Activated T-cell treated with anti-CD3 and anti-CD28 coated beads for 1 hour (primary cell): ENCODE measurements around the gene SERPINA12.
"Not testable (repeated sequence)": the region's sequence is repeated elsewhere in the genome, so short reads cannot be mapped to it uniquely, and the experiment has no call there.

Source experiments
- DNase-seq: peaks from one replicate; pipeline ENCODE4 v3.0.0-alpha.2; 2020; ENCODE audit warnings: low read depth

SERPINA12 gene

DNA sequence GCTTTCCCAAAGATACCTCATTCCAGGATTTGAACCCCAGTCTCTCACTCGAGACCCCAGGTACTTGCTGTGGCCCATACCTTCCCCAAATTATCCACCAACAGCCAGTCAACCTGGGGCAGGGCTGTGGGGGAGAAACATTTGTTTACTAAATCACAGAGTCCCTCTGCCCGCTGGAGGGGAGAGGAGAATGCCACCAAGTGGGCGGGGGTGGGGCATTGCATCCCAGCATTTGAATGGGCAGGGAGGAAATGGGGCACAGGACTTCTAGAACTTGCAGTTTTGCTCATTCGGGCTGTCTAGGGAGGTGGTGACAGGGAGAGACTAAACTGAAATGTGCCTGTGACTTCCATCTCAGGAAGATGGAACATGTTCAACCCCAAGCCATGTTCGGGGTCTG is 22.4 kb downstream of the SERPINA12 start:
- DNase-seq: no peak

DNA sequence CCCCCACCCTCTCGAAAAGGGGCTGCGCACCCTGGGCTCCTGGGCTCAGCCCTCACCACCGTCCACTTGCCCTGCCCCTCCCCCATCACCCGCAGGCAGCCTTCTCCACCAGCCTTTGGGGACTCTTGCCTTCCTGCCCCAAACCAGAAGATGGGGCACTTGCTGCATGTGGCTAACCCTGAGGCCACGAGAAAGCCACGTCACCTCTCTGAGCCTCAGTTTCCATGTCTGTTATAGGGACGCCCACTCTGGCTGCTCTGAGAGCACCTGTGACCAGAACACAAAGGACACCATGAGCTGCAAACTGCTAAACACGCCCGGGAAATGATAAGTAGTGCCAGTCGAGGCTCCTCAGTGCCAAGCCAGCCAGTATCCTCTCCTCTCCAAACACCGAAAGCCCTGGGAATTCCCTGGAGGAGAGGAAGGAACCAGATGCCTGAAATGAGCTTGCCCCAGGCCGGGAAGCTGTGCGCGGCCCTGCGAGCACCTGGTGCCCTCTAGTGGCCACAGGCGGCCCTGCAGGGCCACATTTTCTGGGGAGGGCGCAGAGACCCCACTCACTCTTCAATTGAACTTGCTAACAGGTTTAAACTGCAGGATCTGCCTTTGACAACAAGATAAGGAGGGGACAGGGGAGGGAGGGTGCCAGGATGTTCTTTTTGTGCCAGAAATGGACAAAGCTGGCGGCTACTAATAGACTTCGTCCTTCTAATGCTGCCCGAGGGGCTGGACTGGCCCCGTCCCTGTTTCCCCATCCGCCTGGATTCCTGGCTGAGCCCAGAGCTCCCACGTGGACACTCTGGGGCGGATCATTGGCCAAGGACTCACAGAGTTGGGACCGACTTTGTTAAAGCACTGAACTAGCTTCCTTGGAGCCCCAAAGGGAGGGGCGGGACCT is 23.1 kb downstream of the SERPINA12 start:
- peak; percentile 34 for DNase-seq

DNA sequence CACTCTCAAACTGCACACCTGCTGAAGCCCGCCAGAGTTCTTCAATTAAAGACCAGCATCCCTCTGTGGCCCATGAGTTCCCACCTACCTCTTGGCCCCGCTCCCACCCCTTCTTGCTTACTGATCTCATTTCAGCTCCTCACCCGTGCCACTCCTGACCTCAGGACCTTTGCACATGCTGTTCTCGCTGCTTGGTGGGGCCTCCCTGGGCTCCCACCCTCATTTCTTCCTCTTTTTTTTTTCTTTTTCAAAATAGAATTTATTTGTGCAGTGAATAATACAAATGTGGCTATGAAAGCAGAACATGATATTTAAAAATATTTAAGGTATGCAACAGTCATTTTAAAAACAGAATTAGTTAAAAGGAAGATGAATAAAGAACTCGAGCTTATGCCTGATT is 24.8 kb downstream of the SERPINA12 start:
- no peak for DNase-seq

DNA sequence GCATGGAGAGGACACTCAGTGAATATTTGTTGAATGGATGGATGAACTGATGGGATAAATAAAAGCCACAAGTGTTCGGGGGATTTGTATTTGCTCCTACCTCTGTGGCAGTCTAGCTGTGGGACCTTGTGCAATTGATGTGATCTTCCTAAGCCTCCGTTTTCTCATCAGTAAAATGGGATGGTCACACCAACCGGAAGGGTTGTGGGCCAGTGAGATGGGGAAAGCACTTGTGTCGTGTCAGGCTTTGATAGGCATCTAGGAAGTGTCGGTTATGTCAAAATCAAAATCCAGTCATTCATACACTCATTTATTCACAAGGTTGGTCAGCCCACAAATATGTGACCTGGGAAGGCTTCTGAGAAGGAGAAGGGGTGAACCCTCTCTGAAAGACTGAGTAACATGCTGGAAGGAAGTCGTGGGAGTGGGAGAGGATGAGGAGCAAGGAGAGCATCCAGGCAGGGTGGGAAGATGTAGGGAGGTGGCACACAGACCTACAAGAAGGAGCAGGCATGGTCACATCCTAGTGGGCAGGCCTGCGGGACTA is 25.5 kb downstream of the SERPINA12 start:
- DNase-seq: no peak

DNA sequence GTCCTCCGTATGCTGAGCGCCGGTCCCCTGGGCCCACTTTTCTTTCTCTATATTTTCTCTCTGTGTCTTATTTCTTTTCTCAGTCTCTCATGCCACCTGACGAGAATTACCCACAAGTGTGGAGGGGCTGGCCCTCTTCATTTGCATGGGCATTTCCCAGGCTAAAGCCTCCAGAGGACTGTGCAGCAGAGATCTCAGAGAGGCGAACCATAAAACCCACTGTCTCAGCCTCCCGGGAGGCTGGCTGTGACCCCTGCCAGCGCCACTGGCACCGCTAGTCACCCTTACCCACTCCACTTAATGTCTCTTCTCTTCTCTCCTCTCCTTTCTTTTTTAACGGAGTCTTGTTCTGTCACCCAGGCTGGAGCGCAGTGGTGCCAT is 26.2 kb downstream of the SERPINA12 start:
- DNase-seq: no peak

DNA sequence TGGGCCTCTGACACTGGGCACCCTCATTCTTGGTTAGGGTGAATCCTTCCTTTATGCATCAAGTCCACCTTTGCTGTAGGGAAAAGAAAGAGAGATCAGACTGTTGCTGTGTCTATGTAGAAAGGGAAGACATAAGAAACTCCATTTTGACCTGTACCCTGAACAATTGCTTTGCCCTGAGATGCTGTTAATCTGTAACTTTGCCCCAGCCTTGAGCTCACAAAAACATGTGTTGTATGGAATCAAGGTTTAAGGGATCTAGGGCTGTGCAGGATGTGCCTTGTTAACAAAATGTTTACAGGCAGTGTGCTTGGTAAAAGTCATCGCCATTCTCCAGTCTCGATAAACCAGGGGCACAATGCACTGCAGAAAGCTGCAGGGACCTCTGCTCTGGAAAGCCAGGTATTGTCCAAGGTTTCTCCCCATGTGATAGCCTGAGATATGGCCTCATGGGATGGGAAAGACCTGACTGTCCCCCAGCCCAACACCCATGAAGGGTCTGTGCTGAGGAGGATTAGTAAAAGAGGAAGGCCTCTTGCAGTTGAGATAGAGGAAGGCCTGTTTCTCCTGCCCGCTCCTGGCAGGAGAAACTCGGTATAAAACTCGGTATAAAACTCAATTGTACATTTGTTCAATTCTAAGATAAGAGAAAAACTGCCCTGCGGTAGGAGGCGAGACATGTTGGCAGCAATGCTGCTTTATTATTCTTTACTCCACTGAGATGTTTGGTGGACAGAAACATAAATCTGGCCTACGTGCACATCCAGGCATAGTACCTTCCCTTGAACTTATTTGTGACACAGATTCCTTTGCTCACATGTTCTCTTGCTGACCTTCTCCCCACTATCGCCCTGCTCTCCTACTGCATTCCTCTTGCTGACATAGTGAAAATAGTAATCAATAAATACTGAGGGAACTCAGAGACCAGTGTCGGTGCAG is 26.9 kb downstream of the SERPINA12 start:
- DNase-seq: not testable (repeated sequence)

DNA sequence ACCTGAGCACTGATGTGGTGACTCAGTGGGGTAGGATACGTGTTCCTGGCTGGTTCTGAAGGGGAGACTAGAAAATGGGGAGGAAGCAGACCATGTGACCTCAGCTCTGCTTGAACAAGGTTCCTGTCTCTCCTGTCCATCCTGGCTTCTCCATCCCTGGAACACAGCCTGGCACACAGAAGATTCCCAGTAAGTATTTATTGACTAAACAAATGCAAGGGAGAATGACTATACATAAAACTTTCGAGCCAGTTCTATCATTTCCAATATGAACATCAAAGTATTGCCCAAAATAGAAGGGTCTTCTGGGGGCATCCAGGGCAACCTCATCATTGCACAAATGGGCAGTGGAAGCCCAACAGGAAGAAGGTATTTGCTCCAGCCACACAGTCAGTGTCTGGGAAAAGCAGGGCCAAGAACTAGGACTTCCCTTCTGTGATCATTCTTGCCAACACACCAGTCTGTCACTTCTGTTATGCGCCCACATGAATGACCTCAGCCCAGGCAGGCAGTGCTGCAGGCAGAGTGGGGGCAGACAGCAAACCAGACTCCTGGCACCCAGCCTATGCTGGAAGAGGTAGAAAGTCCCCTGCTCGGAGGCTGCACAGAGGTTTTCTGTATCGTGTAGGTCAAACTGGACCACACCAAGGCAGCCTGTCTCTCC is 27.7 kb downstream of the SERPINA12 start:
- DNase-seq: no peak

DNA sequence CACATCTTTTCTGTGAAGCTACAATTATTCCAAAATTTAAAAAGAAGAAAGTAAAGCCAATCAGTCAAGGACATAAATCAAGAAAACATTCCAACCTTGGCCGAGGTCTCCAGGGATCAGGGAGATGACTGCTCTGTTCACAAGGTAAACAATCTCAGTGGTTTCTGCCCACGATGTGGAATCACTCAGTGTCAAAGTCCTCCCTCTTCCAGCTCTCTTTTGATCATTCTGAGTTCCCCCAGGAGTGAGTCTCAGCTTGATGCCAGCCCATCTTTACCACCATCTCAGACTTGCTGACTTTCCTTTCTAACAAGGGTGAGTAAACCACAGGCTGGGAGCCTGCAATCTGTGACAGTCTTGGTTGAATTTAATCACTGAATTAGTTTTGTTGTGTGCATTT is 28.5 kb downstream of the SERPINA12 start:
- no peak for DNase-seq

DNA sequence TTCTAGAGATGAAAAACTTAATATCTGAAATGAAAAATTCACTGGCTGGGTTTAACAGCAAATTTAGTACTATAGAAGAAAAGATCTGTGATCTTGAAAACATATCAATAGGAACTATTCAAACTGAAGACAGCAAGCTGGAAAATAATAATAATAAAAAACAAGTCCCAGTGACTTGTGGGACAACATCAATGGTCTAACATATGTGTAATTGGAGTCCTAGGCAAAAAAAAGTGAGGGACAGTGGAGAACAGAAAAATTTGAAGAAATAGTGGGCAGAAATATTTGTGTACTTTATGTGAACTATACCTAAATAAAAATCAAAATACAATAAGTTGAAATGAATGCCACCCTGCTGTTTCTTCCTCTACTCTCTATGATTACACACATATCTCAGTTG is 30.8 kb downstream of the SERPINA12 start:
- no peak for DNase-seq

DNA sequence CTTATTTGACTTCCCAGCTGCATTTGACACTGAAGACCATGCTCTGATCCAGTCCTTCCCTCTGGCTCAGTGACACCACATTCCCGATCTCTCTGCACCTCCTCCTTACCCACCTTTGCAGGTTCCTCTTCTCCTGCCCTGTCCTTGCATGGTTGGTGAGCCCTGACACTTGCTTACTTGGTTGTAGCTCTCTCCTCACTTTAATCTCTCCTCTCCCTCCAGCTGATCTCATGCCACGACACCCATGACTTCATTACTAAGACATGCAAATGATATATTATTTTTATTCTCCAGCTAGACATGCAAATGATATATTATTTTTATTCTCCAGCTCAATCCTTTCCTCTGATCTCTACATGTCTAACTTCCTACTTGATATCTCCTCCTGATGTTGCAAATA is 33.2 kb downstream of the SERPINA12 start, which contains the start of gene SERPINA9:
Gene SERPINA9, minus strand, starts transcription at position 175 of the 400 bp plus-strand sequence. CDS start 6,357 bp downstream, outside the sequence.
- no peak for DNase-seq

DNA sequence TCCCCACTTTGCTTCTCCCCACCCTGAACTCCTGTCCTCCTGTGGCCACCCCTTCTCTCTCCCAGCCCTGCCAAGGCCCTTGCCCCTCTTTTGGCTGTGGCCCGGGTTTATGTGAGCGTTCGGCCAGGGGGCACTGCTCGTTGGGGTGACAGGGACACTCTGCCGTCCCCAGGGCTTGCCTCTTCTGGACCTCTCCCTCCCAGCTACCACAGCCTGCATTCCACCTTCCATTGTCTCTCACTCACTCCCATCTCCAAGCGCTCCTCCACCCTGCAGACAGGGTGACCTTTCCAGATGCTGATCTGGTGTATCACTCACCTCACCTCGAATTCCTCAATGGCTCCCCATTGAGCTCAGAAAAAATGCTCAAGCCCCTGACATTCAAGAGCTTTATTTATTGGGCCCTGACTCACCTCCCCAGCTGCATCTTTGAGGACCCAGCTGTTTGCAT is 34.7 kb downstream of the SERPINA12 start:
- DNase-seq: no peak

DNA sequence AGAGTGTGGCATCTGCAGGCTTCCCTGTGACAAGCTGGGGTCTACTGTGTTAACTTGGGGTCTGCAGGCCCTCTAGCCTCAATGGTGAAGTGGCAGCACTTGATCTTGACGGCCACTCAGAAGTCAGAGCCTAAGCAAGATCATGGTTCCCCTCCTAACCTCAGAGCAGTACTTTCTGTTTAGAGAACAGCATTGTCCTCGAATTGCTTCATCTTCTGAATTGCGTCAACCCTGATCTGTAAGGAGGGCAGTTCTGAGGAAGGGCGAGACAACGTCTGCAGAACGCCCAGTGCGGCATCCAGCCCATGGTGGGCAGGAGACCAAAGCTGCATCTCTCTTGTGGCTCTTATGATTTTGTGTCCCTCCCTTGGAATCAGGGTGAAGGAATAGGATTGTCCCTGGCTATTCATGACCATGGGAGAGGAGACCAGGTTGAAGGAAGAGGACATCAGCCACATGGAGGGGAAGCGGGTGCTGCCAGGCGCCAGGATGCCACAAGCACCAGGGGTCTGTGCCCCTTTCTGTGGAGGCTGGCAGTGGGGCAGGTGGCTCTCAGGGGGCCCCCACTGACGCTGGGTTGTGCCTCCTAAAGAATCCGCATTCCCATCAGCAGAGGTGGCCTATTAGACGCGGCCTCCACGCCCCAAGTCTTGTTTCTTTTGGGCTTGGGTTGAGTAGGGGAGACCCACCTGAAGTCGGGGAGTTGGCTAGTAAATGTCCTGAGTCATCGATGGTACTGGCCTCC is 35.4 kb downstream of the SERPINA12 start:
- DNase-seq: no peak

DNA sequence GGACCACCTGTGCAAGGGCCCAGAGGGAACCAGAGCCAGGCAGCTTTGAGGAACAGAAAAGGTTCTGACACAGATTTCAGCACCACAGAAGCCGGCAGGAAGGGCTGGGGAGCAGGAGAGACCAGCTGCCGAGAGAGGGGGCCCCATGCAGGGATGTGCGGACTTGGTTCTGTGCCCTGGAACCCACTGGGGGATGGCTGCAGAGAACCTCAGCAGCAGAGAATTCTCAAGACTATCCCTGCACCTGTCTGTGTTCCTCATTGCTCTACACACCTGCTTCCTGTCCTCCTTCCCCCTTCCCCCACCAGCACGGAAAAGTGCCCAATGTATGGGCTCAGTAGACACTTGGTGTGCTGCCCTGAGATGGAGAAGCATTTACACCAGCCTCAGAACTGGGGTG is 36.4 kb downstream of the SERPINA12 start:
- DNase-seq: no peak

DNA sequence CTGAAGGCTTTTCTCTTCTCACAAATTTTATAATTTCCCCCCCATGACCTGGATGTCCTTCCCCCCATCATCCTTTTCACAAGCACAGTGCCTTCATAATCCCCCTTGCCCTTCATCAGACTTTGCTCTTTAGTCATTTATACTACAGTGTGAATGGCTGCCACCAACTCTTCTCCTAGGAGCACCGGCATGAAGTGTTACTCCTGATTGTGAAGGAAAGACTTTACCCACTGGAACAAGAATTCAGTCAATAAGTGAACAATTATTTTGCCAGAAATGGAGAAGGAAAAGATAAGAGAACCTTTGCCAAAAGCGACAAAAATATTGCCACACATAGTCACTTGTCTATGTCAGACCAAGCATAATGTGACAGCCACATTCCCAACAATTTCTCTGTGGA is 38.2 kb downstream of the SERPINA12 start:
- DNase-seq: no peak

DNA sequence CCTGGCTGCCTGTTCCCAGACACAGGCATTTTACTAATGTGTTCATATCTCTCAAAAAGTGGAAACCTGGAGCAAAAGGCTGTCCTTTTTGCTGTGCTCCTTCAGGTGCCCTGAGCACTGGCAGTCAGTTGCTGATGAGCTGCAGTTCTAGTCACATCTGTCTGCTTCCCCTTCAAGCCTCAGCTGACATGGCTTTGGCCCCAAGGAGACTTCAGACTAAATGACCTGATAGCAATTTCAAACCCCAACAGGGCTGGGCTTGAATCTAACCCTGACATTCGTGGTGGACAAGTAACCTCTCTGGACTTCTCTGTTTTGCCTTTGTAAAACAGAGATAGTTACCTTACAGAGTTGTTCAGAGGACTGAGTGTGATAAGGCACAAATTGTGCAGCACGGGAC is 39.0 kb downstream of the SERPINA12 start:
- DNase-seq: no peak

DNA sequence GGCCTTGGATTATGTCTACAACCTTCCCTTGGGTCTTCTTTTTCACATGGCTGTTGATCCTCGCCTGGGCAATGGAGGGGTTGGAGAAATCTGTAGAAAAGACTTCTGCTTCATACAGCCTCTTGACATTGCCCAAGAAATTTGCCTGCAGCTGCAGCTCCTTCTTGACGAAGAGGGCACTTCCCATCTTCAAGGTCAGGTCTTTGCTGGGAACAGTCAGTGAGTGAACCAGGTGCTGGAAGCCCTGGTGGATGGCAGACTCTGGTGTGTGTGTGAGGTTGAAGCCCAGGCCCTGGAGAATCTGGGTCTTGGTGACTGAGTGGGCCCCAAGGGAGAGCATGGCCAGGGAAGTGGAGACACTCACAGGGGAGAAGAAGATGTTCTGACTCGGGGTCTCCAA is 40.0 kb downstream of the SERPINA12 start:
- DNase-seq: no peak

DNA sequence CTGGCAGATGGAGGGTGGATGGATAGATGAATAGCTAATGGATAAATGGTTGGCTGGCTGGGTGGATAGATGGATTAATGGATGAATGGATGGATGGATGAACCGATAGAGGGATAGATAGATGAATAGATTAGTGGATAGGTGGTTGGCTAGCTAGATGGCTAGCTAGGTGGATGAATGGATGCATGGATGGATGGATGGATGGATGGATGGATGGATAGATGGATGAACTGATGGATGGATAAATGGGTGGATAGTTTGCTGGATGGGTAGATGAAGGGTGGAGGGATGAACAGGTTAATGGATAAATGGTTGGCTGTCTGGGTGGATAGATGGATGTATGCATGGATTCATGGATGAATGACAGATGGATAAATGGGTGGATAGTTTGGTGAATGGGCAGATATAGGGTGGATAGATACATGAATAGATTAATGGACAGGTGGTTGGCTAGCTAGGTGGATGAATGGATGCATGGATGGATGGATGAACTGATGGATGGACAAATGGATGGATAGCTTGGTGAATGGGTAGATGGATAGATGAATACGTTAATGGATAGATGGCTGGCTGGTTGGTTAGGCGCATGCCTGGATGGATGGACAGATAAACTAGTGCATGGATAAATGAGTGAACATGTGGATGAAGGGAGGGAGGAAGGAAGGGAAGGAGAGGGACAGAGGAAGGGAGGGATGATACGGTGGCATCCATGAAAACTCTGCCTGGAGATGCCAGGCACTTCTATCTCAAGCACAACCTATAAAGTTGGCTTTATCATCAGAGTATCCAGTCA is 41.3 kb downstream of the SERPINA12 start:
- no peak for DNase-seq

DNA sequence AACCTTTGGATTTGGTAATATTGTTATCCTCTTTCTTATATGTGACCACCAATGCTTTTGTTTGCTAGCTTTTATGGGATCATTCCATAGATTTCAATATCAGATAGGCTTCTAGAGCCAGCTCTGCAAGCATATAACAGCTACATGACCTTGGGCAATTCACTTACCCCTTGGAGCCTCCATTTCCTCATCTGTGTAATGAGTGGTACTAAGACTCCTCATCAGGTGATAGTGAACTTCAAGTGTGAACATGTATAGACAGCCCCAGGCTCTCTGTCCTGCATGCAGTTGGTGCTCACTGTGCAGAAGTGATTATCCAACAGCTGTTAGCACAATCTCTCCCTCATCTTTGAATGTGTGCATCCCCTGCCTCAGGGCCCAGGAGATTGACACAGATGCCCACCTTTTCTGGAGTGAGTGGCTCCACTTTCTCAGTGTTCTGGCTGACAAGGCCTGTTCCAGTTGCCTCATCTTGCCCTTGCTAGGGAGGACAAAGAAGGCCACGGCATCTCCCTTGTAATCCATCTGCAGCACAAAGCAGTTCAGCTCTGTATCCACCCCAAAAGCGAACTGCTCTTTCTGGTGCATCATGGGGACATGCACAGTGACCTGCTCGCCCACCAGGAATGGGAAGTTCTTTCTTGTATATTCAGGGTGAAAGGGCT is 42.4 kb downstream of the SERPINA12 start:
- no peak for DNase-seq

DNA sequence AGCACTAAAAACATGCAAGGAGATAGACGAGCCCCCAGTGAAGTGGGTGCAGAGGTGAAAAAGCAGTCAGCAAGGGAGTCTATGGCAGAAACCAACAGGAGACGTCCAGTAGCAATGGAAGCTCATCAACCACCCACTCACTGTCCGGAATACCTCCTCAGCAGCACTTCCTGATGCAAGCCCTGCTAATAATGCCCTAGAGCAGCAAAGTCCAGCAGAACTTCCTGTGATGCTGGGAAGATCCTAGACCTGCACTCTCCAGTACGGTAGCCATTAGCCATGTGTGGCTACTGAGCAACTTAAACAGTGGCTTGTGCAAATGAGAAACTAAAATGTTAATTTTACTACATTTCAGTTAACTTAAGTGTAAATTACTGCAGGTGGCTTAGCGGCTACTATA is 44.2 kb downstream of the SERPINA12 start:
- no peak for DNase-seq

DNA sequence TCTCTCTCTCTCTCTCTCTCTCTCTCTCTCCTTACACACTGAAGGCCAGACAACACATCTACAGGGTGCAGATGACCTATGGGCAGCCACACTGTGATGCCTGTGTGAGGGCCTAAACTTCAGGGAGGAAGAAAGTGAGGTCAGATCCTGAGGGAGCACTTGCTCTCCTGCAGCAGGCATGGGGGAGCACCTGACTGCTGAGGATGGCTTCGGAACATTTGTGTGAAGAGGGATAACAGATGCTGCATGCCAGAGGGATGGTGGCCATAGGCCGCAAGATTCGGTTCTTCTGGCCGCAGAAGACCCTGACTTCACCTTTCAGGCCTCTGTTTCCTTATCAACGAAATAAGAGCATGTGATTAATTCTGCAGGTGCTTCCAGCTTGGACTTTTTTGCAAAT is 45.0 kb downstream of the SERPINA12 start:
- no peak for DNase-seq
